PC-3 (cell line): ENCODE measurements around the gene ST3GAL4.

Experiments used
- CTCF ChIP-seq: fragments of 300-600 bp; sonication (generic); conservative IDR thresholded peaks from 2 replicates; pipeline ENCODE4 v1.5.1; 2017; ENCODE audit warnings: antibody characterized with exemption, low read depth, mild to moderate bottlenecking, low read length
- EZH2 ChIP-seq: fragments of 300-600 bp; sonication (generic); IDR thresholded peaks from one replicate; pipeline ENCODE4 v1.6.1; 2017; ENCODE audit warnings: antibody characterized with exemption, mild to moderate bottlenecking, low read length; ENCODE audit not compliant: unreplicated experiment
- EZH2phosphoT487 ChIP-seq: fragments of 300-600 bp; sonication (generic); IDR thresholded peaks from 2 replicates; pipeline ENCODE4 v1.6.1; 2018; ENCODE audit warnings: mild to moderate bottlenecking, antibody characterized with exemption, low read length, borderline replicate concordance

- TF ChIP-seq EZH2phosphoT487 = no peak
- TF ChIP-seq CTCF = no peak
- no peak for TF ChIP-seq EZH2
Measured at GRCh38 chr11:126390272-126390867, 34.9 kb downstream of the ST3GAL4 start.
